ENCODE data around the gene SLIT2. TPM values are rescaled to one million over a fixed set of nuclear protein-coding genes. Genes with fewer than 3 reads are reported as not detected.

SLIT2 gene
- not detected for total RNA-seq

- peak within 1 kb of the TSS; percentile 41 for H3K4me3 Mint-ChIP-seq
- H3K36me3 Mint-ChIP-seq (ENCODE audit: low read depth), result no peaks in the 10 kb centered on the region
- H3K27ac Mint-ChIP-seq, result no peak within 1 kb of the TSS
- peaks cover 8% of the 10 kb centered on the region for H3K4me1 Mint-ChIP-seq
- ChIA-PET POLR2A (no interaction called here), CTCF (no interaction called here)
- no peaks in the 10 kb centered on the region for H3K9me3 Mint-ChIP-seq
- DNase-seq, result peak; percentile 14
- H3K27me3 Mint-ChIP-seq, result peaks cover 53% of the 10 kb centered on the region
Measured at GRCh38 chr4:20251796-20252655, at the start of gene SLIT2. Gene SLIT2 (plus strand): TSS chr4:20251905. CDS start chr4:20253816, 1,911 bp downstream.

- no peaks in the 10 kb centered on the region for H3K9me3 Mint-ChIP-seq
- H3K36me3 Mint-ChIP-seq (ENCODE audit: low read depth), result no peaks in the 10 kb centered on the region
- no peak for DNase-seq
- no peak overlapping the region for H3K4me3 Mint-ChIP-seq
- ChIA-PET POLR2A (no interaction called here), CTCF (no interaction called here)
- H3K27me3 Mint-ChIP-seq, result no peaks in the 10 kb centered on the region
- H3K27ac Mint-ChIP-seq, result no peak overlapping the region
- no peaks in the 10 kb centered on the region for H3K4me1 Mint-ChIP-seq
Measured at GRCh38 chr4:20203508-20203907, 48.2 kb upstream of the SLIT2 start.

GRCh38 chr4:20217521-20217920 lies 34.2 kb upstream of the SLIT2 start:
- no peak for DNase-seq
- POLR2A ChIA-PET, result no interaction called here
- no peak overlapping the region for H3K27ac Mint-ChIP-seq

GRCh38 chr4:20217951-20218350 lies 33.8 kb upstream of the SLIT2 start:
- H3K9me3 Mint-ChIP-seq, result no peaks in the 10 kb centered on the region
- no peaks in the 10 kb centered on the region for H3K4me1 Mint-ChIP-seq
- no peak overlapping the region for H3K27ac Mint-ChIP-seq
- H3K4me3 Mint-ChIP-seq, result no peak overlapping the region
- no peaks in the 10 kb centered on the region for H3K36me3 Mint-ChIP-seq (ENCODE audit: low read depth)
- no peak for DNase-seq
- H3K27me3 Mint-ChIP-seq, result no peaks in the 10 kb centered on the region
- POLR2A ChIA-PET, result no interaction called here
- CTCF ChIA-PET, result no interaction called here

More at GRCh38 chr4:20217521-20217920, 34.2 kb upstream of the SLIT2 start:
- CTCF ChIA-PET, result no interaction called here
- Mint-ChIP-seq H3K4me1 (no peaks in the 10 kb centered on the region), H3K36me3 (ENCODE audit: low read depth) (no peaks in the 10 kb centered on the region), H3K27me3 (no peaks in the 10 kb centered on the region), H3K4me3 (no peak overlapping the region), H3K9me3 (no peaks in the 10 kb centered on the region)

GRCh38 chr4:20219521-20219920 lies 32.2 kb upstream of the SLIT2 start:
- no peaks in the 10 kb centered on the region for H3K36me3 Mint-ChIP-seq (ENCODE audit: low read depth)
- no peak for DNase-seq
- CTCF ChIA-PET, result no interaction called here
- H3K4me3 Mint-ChIP-seq, result no peak overlapping the region
- peaks cover 2% of the 10 kb centered on the region for H3K9me3 Mint-ChIP-seq
- POLR2A ChIA-PET, result no interaction called here
- no peak overlapping the region for H3K27ac Mint-ChIP-seq
- no peaks in the 10 kb centered on the region for H3K27me3 Mint-ChIP-seq
- H3K4me1 Mint-ChIP-seq, result no peaks in the 10 kb centered on the region

GRCh38 chr4:20237894-20238537 lies 13.7 kb upstream of the SLIT2 start:
- ChIA-PET CTCF (no interaction called here), POLR2A (interaction anchor here (0.6 kb wide), 1 partner anchor 9 kb away, joined by 3 read pairs; no protein-coding TSS in a partner anchor)
- H3K4me1 Mint-ChIP-seq, result no peaks in the 10 kb centered on the region
- no peaks in the 10 kb centered on the region for H3K36me3 Mint-ChIP-seq (ENCODE audit: low read depth)
- H3K9me3 Mint-ChIP-seq, result no peaks in the 10 kb centered on the region
- no peak overlapping the region for H3K27ac Mint-ChIP-seq
- H3K27me3 Mint-ChIP-seq, result no peaks in the 10 kb centered on the region
- DNase-seq, result no peak
- H3K4me3 Mint-ChIP-seq, result no peak overlapping the region

- no peaks in the 10 kb centered on the region for H3K9me3 Mint-ChIP-seq
- no peak for DNase-seq
- peaks cover 23% of the 10 kb centered on the region for H3K27me3 Mint-ChIP-seq
- CTCF ChIA-PET, result no interaction called here
- H3K4me3 Mint-ChIP-seq, result no peak overlapping the region
- peaks cover 6% of the 10 kb centered on the region for H3K4me1 Mint-ChIP-seq
- POLR2A ChIA-PET, result no interaction called here
- no peak overlapping the region for H3K27ac Mint-ChIP-seq
- H3K36me3 Mint-ChIP-seq (ENCODE audit: low read depth), result no peaks in the 10 kb centered on the region
Measured at GRCh38 chr4:20248155-20248558, 3.5 kb upstream of the SLIT2 start.

GRCh38 chr4:20249333-20249732 lies 2.4 kb upstream of the SLIT2 start:
- H3K36me3 Mint-ChIP-seq (ENCODE audit: low read depth), result no peaks in the 10 kb centered on the region
- no peaks in the 10 kb centered on the region for H3K9me3 Mint-ChIP-seq
- H3K4me3 Mint-ChIP-seq, result no peak overlapping the region
- ChIA-PET POLR2A (no interaction called here), CTCF (no interaction called here)
- peaks cover 6% of the 10 kb centered on the region for H3K4me1 Mint-ChIP-seq
- H3K27me3 Mint-ChIP-seq, result peaks cover 35% of the 10 kb centered on the region
- DNase-seq, result no peak
- H3K27ac Mint-ChIP-seq, result no peak overlapping the region

GRCh38 chr4:20251031-20251795 lies 492 bp upstream of the SLIT2 start:
- peaks cover 50% of the 10 kb centered on the region for H3K27me3 Mint-ChIP-seq
- DNase-seq, result no peak
- peak overlapping the region; percentile 34 for H3K4me3 Mint-ChIP-seq
- no peaks in the 10 kb centered on the region for H3K9me3 Mint-ChIP-seq
- peaks cover 8% of the 10 kb centered on the region for H3K4me1 Mint-ChIP-seq
- ChIA-PET POLR2A (no interaction called here), CTCF (no interaction called here)
- no peaks in the 10 kb centered on the region for H3K36me3 Mint-ChIP-seq (ENCODE audit: low read depth)
- H3K27ac Mint-ChIP-seq, result no peak overlapping the region

GRCh38 chr4:20252656-20253282 lies 1.1 kb downstream of the SLIT2 start:
- Mint-ChIP-seq H3K9me3 (no peaks in the 10 kb centered on the region), H3K27ac (peak overlapping the region; percentile 31), H3K36me3 (ENCODE audit: low read depth) (no peaks in the 10 kb centered on the region), H3K27me3 (peaks cover 53% of the 10 kb centered on the region), H3K4me1 (peaks cover 8% of the 10 kb centered on the region), H3K4me3 (peak overlapping the region; percentile 41)
- CTCF ChIA-PET, result no interaction called here
- POLR2A ChIA-PET, result no interaction called here
- DNase-seq, result no peak

GRCh38 chr4:20253283-20253734 lies 1.6 kb downstream of the SLIT2 start:
- ChIA-PET POLR2A (no interaction called here), CTCF (interaction anchor here (0.9 kb wide), 1 partner anchor 9 kb away, joined by 3 read pairs; no protein-coding TSS in a partner anchor)
- H3K9me3 Mint-ChIP-seq, result no peaks in the 10 kb centered on the region
- peaks cover 8% of the 10 kb centered on the region for H3K4me1 Mint-ChIP-seq
- peaks cover 53% of the 10 kb centered on the region for H3K27me3 Mint-ChIP-seq
- no peaks in the 10 kb centered on the region for H3K36me3 Mint-ChIP-seq (ENCODE audit: low read depth)
- peak overlapping the region; percentile 36 for H3K27ac Mint-ChIP-seq
- DNase-seq, result no peak
- H3K4me3 Mint-ChIP-seq, result no peak overlapping the region

- Mint-ChIP-seq H3K9me3 (no peaks in the 10 kb centered on the region), H3K36me3 (ENCODE audit: low read depth) (no peaks in the 10 kb centered on the region), H3K27me3 (peaks cover 53% of the 10 kb centered on the region), H3K4me3 (no peak overlapping the region), H3K27ac (no peak overlapping the region), H3K4me1 (peaks cover 8% of the 10 kb centered on the region)
- ChIA-PET POLR2A (no interaction called here), CTCF (interaction anchor here (0.7 to 0.9 kb wide), 2 partner anchors 9 to 1600 kb away, joined by 3 read pairs; no protein-coding TSS in a partner anchor)
- DNase-seq, result no peak
Measured at GRCh38 chr4:20253735-20254409, 2.2 kb downstream of the SLIT2 start.

Data from activated CD4-positive, alpha-beta T cell treated with anti-CD3 and anti-CD28 coated beads, Interleukin-2, amount 10 ng/mL, durations not matched to agents 7 days and 5 days (primary cell).